Stimulated activated CD8-positive, alpha-beta memory T cell treated with anti-CD3 and anti-CD28 coated beads, Interleukin-15, amount 100 ng/mL, for 48 hours (primary cell): ENCODE results near the gene PAPLN.

Experiments
- DNase-seq, 2 donors: peaks; one replicate each; pipeline ENCODE4 v3.0.0-alpha.2; 2020; ENCODE audit warnings: low read depth in 2 of 2

PAPLN gene

DNA sequence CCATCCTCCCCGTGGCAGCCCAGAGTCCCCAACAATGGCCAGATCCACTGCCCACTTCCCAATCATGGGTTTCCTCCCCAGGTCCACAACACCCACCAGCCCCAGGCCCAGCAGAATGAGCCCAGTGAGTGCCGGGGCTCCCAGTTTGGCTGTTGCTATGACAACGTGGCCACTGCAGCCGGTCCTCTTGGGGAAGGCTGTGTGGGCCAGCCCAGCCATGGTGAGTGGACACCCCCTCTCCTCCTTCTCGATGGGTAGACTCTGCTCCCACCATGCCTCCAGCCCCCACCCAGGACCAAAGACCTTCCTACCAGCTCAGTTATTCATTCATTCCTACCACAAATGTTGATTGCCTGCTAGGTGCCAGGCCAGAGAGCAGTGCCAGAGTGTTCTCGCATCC is 23.8 kb downstream of the PAPLN start:
- no peak for DNase-seq

DNA sequence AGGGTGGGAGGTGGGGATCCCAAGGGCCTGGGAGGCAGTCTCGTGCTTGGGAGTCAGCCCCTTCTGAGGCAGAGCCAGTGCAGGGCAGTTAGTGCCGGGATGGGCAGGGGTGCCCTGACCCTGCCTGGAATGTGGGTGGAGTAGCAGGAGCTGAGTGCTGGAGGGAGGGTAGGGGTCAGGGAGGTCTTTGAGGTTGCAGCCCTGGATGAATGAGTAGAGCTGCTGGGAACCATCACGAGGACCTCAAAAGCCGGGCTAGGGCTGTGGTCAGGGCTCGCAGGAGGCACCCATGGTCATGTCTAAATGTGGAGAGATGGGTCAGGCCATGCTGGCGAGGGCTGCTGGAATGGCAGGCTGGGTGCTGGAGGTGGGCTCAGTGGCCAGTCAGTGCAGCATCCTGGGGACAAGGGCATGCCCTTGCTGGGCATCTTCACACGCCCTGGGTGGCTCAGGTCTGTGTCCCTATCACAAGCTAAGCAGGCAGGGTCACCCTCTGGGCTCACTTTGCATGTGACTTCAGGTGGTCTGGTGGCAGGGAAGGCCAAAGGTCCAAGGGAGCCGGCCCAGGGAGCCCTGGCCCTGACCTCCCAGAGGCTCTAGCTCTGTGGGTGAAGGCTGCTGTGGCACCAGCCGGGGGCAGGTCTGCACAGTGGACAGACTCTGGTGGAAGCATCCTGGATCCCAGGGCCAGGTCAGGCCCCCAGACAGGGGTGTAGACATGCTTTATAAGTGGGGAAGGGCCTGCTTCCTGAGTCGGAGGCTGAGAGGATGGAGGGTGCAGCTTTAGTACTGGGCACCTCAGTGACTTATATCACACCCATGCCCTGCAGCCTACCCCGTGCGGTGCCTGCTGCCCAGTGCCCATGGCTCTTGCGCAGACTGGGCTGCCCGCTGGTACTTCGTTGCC is 24.5 kb downstream of the PAPLN start:
- no peak for DNase-seq

DNA sequence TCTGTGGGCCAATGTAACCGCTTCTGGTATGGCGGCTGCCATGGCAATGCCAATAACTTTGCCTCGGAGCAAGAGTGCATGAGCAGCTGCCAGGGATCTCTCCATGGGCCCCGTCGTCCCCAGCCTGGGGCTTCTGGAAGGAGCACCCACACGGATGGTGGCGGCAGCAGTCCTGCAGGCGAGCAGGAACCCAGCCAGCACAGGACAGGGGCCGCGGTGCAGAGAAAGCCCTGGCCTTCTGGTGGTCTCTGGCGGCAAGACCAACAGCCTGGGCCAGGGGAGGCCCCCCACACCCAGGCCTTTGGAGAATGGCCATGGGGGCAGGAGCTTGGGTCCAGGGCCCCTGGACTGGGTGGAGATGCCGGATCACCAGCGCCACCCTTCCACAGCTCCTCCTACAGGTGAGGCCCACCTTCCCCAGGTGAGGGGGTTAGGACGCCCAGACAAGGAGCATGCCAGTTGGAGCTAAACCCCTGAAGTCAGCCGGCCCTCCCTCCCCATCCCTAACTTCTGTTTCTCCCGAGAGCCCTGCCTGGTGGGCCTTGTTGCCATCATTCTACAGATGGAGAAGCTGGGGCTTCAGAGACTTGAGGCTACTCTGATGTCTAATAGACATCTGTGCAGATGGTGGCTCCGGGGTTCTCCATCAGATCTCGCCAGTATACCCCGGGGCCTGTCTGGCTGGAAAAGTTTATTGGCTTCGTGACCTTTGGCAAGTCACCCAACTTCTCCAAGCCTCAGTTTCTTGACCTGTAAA is 25.3 kb downstream of the PAPLN start:
- no peak for DNase-seq

DNA sequence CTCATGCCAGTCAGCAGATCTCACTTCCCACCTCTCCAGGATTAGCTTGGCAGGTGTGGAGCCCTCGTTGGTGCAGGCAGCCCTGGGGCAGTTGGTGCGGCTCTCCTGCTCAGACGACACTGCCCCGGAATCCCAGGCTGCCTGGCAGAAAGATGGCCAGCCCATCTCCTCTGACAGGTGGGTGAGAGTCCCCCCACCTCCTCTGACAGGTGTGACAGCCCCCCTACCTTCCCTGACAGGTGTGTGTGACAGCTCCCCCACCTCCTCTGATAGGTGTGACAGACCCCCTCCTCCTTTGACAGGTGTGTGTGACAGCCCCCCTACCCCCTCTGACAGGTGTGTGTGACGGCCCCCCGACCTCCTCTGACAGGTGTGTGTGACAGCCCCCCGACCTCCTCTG is 26.3 kb downstream of the PAPLN start:
- no peak for DNase-seq

DNA sequence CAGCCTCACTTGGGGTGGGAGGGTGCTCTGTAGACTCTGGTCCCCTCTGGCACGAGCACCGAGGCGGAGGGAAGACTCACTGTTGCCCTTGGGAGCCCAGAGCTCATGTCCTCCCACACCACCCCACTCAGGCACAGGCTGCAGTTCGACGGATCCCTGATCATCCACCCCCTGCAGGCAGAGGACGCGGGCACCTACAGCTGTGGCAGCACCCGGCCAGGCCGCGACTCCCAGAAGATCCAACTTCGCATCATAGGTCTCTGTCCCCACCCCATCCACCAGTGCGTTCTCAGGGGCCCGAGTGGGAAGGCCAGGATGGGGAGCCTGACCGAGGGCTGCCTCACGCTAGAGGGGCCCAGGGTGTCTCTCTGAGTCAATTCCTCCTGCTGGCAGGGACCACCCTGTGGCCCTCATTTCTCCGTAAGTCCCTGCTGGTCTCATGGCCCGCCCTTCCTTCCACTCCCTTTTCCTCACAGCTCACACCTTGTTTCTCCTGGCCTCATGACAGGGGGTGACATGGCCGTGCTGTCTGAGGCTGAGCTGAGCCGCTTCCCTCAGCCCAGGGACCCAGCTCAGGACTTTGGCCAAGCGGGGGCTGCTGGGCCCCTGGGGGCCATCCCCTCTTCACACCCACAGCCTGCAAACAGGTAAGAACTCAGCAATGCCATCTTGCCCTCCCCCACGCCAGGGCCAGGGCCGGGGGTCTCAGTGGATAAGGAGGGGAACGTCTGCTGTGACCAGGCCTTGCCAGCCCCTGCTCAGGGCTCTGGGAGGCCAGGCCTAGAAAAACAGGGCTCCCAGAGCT is 27.0 kb downstream of the PAPLN start:
- DNase-seq: no peak

DNA sequence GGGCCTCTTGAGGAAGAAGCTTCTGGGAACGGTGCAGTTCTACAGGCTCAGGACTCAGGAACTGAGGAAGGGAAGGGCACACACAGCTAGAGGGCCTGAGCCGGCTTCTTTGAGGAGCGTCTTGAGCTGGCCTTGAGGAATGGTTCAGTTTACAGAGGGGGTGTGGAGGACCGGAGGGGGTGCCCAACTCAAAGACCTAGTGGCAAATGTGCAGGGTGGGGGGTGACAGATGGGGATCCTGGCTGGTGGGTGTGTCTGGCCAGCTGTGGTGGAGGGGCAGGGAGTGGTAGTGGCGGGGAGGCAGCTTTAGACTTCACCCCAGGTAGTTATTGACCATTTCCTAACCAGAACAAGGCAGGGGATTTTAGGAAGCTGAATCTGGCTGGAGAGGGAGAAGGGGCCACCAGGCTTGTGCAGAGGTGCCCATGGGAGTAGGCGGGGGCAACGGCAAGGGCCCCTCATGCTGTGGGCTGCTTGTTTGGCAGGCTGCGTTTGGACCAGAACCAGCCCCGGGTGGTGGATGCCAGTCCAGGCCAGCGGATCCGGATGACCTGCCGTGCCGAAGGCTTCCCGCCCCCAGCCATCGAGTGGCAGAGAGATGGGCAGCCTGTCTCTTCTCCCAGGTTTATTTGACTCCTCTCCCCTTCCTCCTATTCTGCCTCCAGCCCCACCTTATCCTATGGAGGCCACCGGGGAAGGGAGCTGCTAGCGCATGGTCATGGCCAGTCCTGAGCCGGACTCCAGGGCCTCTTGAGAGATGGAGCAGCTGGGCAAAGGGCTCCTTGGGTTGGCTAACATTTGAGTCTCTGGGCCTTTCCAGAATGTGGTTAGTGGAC is 27.8 kb downstream of the PAPLN start:
- DNase-seq: no peak

DNA sequence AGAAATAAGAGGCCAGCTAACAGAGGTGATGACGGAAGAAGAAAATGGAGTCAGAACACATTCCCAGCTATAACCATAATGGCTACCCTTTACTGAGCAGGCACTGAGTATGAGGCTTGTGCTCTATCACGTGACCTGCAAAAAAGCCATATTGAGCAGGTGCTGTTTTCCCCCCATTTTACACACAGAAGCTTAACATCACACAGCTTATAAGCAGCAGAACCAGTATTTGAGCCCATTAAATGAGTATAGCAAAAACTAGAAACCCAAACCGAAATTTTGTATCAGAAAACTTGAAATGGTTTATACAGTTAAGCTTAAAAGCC is 28.4 kb downstream of the PAPLN start:
- no peak for DNase-seq

DNA sequence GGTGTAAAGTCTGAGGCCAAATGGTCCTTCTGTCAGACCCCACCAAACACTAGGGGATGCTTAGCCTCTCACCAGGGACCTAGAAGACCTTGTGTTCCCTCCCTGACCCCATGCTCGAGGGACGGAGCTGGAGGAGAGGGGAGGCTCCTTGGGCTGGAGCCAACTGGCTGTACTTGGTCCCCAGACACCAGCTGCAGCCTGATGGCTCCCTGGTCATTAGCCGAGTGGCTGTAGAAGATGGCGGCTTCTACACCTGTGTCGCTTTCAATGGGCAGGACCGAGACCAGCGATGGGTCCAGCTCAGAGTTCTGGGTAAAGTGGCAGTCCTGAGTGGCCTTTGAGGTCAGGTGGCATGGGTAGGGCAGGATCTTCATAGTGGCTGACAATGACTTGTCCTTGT is 29.0 kb downstream of the PAPLN start:
- DNase-seq: no peak

DNA sequence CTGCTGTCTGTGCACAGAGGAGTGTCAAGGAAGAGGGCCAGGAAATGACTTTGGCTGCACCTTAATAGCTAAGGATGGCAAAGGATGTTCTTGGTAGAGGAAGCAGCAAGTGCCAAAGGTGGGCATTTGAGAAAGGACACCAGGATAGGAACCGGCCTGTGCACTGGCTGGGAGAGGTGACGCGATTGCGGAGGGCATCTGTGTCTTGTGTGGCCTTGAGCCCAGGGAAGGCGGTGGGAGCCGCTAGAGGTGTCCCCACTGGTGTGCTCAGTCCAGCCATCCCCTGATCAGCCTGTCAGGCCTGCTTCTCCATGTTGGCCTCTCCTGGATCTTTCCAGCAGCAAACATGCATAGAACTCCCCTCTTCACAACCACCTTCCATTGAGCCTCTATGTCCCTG is 30.2 kb downstream of the PAPLN start:
- no peak for DNase-seq

DNA sequence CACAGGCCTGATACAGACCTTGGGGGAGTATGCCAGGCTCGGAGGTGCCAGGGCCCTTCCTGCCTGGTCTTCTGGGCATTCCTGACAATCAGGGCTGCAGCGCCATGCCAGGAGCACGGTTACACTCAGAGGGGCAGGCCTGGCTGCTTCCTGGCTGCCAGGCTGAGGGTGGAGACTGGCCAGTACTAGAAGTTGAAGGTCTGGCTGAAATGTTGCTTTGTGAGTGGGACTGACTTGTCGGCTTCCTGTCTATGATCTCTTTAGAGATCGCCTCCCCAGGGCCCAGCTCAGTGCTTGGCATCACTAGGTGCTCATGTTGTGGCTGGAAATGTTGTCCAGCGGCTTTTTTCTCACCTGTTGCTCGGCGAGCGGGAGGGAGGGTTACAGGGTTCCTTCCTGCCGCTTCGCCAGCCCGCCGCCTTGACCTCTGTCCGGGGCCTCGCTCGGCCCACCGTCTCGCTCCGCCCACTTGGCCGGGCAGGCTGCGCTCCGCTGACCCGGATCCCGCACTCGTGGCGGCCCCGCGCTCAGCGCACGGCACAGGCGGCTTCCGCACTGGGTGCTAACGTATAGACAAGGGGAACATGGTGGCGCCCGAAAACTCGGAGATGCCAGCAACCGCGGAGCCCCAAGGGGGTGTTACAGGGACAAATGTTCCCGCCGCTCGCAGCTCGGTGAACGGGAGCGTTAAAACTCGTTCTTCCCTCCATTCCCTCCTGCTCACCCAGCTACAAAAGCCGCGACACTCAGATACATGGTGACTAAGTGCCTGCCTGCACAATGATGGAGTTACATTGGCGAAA is 32.6 kb downstream of the PAPLN start:
- DNase-seq: no peak

DNA sequence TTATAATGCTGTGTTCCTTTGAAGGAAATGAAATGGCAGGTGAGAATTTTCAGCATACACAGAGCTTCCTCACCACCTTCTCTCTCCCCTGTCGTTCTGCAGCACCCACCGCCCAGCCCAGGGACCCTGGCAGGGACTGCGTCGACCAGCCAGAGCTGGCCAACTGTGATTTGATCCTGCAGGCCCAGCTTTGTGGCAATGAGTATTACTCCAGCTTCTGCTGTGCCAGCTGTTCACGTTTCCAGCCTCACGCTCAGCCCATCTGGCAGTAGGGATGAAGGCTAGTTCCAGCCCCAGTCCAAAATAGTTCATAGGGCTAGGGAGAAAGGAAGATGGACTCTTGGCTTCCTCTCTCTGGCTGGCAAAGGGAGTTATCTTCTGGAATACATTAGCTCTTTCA is 35.1 kb downstream of the PAPLN start:
- no peak for DNase-seq

DNA sequence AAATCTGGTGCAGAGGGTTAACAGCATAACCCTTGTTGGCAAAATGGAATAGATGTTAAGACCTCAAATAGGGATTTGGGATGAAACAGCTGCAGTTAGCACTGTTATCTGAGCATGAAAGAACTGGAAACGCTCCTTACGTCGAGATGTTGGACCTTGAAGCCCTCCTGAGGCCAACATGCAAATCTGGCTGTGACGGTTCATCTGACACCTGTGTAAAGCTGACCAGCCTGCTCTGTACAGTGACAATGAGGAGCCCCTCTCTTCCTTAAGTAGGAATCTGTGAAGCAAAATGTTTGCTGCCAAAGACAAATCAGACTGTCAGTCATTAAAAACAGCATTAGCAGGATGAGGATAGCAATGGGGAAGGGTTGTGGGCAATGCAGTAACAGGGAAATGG is 36.5 kb downstream of the PAPLN start:
- no peak for DNase-seq

DNA sequence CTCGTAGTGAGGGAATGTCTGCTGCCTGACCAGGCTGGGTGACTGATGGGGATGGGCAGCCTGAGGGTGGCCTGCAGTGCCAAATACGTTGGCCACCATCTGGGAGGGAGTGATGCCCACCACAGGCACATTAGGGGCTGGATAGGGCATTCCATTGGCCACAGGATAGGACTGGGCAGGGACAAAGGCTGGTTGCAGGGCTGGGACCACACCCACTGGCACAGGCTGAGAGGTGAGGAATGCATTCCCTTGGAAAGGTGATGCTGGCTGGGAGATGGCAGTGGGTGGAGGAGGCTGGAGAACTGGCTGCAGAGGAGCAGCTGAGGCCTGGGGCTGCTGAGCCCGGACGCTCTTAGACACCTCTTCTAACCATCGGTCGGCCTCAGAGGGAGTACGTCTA is 39.5 kb downstream of the PAPLN start:
- no peak for DNase-seq

DNA sequence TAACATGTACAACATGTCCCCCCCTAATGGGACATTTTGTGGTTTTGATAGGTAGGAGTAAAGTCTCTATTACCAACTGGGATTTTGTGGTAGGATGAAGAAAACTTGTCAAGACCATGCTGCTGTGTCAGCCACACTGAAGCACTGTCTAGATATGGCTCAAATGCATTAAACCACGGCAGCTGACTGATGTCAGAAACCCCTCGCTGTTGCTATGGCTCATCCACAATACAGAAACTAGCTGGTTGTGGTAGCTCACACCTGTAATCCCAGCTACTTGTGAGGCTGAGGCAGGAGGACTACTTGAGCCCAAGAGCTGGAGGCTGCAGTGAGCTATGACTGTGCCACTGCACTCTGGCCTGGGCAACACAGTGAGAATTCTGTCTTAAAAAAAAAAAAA is 40.1 kb downstream of the PAPLN start:
- no peak for DNase-seq

DNA sequence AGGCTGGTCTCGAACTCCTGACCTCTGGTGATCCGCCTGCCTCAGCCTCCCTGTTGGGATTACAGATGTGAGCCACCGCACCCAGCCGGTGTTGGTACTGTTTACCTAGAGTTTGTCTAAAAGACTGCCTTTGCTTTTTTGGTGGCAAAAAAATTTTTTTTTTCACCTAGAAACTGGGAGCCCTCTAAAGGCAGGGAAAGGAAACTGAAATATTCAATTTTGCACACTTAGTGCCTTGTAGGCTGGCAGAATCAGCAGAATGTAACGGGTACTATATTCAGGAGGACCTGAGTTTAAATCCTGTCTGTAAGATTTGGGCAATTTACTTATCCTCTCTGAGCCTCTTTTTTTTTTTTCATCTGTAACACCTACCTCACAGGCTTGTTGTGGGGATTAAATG is 43.6 kb downstream of the PAPLN start:
- DNase-seq: no peak

DNA sequence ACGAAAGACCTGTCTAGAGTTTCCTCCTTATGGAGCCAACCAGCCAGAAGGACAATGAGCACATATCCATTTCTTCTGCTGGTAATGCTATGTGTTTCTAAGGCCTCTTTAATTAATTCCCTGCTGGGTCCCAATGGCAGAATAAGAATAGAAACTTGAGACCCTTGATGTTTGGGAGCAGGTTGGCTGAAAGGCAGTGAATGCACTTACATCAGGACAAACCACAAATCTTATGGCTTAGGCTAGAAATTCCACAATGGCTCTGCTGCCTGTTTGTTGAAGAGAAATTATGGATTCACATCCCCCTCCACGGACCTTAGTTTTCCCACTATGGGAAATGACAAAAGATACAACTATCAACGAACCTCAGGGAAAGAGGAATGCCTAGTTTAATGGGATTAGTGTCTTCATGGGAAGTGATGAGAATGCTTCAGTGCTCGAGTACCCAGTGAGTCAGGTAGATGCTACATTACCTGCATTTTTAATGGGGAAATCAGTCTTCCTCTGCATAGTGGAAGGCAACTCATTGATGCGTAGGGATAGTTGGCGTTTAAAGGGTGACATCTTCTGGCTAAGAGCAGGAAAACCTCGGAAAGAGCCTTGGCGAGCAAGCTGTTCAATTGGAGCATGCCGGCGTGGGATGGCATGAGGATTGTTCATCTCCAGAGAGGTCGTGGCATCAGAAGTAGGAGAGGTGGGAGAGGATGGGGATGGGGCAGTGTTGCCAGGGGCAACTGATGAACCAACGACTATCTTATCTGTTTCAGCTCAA is 46.5 kb downstream of the PAPLN start:
- no peak for DNase-seq

DNA sequence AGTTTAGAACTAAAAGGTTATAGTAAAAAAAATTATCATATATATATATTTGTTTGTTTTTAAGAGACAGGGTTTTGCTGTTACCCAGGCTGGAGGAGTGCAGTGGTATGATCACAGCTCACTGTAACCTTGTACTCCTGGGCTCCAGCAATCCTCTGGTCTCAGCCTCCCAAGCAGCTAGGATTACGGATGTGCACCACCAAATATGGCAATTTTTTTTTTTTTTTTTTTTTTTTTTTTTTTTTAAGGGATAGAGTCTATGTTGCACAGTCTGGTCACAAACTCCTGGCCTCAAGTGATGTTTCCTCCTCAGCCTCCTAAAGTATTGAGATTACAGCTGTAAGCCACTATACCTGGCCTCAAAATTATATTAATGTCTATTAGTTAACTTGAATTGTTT is 48.7 kb downstream of the PAPLN start:
- no peak for DNase-seq

DNA sequence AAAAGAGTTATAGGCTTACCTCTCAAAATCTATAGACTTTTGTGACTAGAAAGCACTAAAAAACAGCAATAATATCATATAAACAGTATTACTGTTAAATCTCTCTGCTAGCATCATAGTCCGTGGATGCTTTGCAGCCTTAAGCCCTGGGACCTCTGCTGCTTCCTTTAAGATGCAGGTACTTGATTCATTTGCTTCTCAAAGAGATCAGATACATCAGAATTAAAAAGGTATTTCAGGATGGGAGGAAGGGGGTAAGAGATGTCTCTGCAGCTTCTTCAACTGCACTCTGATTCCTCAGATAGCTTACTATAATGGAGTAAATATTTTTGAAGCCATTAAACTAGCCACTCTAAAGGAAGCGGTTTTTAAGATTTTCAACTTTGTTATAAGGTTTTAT is 49.3 kb downstream of the PAPLN start:
- no peak for DNase-seq

DNA sequence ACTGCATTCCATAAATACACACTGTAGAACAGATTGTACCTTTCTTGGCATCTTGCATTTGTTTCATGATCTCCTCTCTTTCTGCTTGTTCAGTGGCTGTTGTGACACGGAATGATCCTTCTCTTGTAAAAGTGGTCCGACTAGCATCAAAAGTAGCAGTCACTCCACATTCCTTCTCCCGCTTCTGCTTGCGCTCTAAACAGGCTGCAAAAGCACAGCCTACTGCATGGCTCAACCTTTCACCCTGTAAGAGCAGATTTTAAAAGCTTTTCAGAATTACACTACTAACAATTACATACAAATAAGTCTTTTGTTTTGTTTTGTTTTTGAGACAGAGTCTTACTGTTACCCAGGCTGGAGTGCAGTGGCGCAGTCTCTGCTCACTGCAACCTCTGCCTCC is 49.8 kb downstream of the PAPLN start:
- no peak for DNase-seq

DNA sequence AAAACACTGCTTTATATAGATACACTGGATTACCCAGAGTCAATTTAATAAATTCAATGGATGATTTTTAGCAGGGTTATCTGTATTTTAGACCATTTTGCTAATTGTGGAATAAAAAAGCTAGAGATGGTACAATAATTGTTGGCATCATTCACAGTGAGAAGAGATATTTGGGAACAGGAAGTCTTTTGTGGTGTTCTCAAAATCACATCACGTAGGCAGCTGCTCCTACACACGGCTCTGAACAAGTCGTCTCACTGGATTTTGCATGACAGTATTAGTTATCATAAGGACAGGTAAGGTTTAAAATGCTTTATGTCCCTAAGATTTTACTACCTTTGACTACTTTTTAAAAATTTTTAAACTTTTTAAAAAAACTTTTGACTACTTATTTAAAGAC is 52.0 kb downstream of the PAPLN start:
- DNase-seq: no peak
